HAP-1 (cell line): Measurements from ENCODE around the gene DUSP12.
"Not testable (repeated sequence)": the region's sequence is repeated elsewhere in the genome, so short reads cannot be mapped to it uniquely, and the experiment has no call there.

ENCODE experiments used
- DNase-seq, 2 experiments: peaks; one replicate each; pipeline ENCODE4 v3.0.0-alpha.2; 2016 to 2020; ENCODE audit warnings: low spot score in 2 of 2
- H3K27me3 ChIP-seq: fragments of 250-450 bp; sonication (Bioruptor Pico); 2 replicates; pipeline ENCODE4 v1.5.1; 2020; ENCODE audit warnings: low read depth, mild to moderate bottlenecking, moderate library complexity
- H3K36me3 ChIP-seq: fragments of 250-450 bp; sonication (Bioruptor Pico); replicated peaks from 2 replicates; pipeline ENCODE4 v1.5.1; 2020; ENCODE audit warnings: mild to moderate bottlenecking
- H3K4me1 ChIP-seq: fragments of 250-450 bp; sonication (Bioruptor Pico); 2 replicates; pipeline ENCODE4 v1.5.1; 2020; ENCODE audit warnings: mild to moderate bottlenecking
- H3K4me3 ChIP-seq: fragments of 250-450 bp; sonication (Bioruptor Pico); 2 replicates; pipeline ENCODE4 v1.5.1; 2020; ENCODE audit warnings: mild to moderate bottlenecking, moderate library complexity
- H3K9me3 ChIP-seq: fragments of 250-450 bp; sonication (Bioruptor Pico); 2 replicates; pipeline ENCODE4 v1.5.1; 2020; ENCODE audit warnings: mild to moderate bottlenecking, moderate library complexity
- in situ Hi-C: fragments of 300-500 bp; cut with MboI; formaldehyde crosslinking; loops from 3 replicates; pipeline ENCODE4 v1.14.3; 2020; ENCODE audit warnings: low sequenced_read_pairs, inconsistent platforms, mixed read lengths

Gene DUSP12

DNA sequence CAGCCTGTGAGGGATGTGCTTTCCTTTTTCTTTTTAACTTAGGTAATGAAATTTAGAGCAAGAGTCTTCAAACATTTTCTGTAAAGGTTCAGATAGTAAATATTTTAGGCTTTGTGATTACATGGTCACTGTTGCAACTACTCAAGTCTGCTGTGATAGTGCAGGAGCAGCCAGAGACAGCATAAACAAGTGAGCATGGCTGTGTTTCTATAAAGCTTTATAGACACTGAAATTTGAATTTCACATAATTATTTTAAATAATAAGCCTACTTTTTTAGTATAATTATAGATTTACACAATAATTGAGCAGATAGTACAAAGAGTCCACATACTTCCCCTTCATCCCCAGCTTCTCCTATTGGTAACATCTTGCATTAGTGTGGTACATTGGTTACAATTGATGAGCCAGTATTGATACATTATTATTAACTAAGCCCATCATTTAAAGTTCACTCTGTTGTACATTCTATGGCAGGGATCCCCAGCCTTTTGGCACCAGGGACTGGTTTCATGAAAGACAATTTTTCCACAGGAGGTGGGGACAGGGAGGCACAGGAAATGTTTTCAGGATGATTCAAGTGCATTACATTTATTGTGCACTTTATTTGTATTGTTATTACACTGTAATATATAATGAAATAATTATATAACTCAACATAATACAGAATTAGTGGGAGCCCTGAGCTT is 19.5 kb downstream of the DUSP12 start:
- no peaks in the 10 kb centered on the region for H3K9me3 ChIP-seq
- peaks cover 15% of the 10 kb centered on the region; the same call in 1 of the 2 replicates for H3K4me1 ChIP-seq
- no peaks in the 10 kb centered on the region for H3K27me3 ChIP-seq
- DNase-seq = no peak
- H3K36me3 ChIP-seq = 0 out of 2 replicates have a peak, but pooled peaks cover 3% of the 10 kb centered on the region
- H3K4me3 ChIP-seq = no peak overlapping the region
- in situ Hi-C loops = no loop called here

DNA sequence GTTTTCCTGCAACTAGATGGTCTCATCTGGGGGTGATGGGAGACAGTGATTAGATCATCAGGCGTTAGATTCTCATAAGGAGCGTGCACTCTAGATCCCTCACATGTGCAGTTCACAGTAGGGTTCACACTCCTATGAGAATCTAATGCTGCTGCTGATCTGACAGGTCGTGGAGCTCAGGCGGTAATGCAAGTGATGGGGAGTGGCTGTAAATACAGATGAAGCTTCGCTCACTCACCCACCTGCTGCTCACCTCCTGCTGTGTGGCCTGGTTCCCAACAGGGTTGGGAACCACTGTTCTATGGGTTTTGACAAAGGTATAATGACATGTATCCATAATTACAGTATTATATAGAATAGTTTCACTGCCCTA is 20.1 kb downstream of the DUSP12 start:
- DNase-seq, in situ Hi-C loops, H3K36me3 ChIP-seq, H3K27me3 ChIP-seq, H3K9me3 ChIP-seq, H3K4me3 ChIP-seq: not testable (repeated sequence)
- H3K4me1 ChIP-seq = peaks cover 15% of the 10 kb centered on the region; the same call in 1 of the 2 replicates

DNA sequence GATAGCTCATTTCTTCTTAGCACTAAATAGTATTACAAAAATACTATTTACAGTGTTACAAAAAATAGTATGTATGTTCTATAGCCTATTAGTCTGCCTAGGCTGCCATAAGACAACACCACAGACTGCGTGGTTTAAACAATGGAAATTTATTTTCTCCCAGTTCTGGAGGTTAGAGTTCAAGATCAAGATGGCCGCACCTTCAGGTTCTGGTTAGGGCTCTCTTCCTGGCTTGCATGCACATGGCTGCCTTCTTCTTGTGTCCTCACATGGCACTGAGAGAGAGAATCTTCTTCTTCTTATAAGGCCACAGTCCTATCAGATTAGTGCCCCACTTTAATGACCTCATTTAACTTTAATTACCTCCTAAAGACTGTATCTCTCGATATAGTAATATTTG is 20.7 kb downstream of the DUSP12 start:
- no peak for DNase-seq
- Histone ChIP-seq H3K4me3 (no peak overlapping the region), H3K27me3 (no peaks in the 10 kb centered on the region), H3K36me3 (0 out of 2 replicates have a peak, but pooled peaks cover 3% of the 10 kb centered on the region), H3K4me1 (peaks cover 15% of the 10 kb centered on the region; the same call in 1 of the 2 replicates), H3K9me3 (no peaks in the 10 kb centered on the region)
- in situ Hi-C loops = no loop called here

DNA sequence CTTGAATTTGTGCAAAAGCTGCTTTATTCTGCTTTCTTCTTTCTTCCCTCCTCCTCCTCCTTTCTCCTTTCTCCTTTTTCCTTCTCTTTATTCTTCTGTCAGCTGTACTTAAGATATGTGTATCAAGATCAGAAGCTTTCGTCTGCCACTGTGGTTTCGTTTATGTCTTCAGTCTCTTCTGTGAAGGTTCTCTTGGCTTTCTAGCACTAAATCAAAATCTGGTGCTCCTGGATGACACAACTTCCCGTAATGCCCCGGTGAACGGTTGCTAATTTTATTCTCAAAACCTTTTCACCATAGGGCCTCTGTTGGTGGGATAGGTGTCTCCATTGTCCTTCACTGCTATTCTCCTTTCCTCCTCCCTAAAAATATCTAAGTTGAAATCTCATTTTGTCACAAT is 21.6 kb downstream of the DUSP12 start:
- Histone ChIP-seq H3K9me3 (no peaks in the 10 kb centered on the region), H3K4me3 (no peak overlapping the region), H3K36me3 (0 out of 2 replicates have a peak, but pooled peaks cover 3% of the 10 kb centered on the region), H3K27me3 (no peaks in the 10 kb centered on the region), H3K4me1 (peaks cover 10% of the 10 kb centered on the region; the same call in 1 of the 2 replicates)
- no peak for DNase-seq
- in situ Hi-C loops = no loop called here

DNA sequence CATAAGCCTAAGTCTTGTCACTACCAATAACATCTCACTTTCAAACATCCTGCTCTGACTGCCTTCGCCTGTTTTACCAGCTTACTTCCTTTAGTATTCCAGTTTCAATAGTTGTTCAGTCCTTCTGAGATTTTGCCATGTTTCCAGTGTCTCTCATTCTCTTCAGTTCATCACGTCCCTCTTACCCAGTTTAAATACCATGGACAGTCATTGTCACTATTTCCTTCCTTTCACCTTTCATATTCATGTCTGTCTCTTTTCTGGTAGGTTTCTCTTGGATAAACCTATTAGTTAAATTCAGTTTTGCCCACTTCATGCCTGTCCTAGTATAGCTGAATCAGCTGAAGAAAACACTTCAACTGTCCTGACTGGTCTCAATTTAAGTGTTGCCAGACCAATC is 22.4 kb downstream of the DUSP12 start:
- no peaks in the 10 kb centered on the region for H3K9me3 ChIP-seq
- H3K27me3 ChIP-seq = no peaks in the 10 kb centered on the region
- H3K4me1 ChIP-seq = peaks cover 5% of the 10 kb centered on the region; the same call in 1 of the 2 replicates
- in situ Hi-C loops = no loop called here
- H3K36me3 ChIP-seq = 0 out of 2 replicates have a peak, but pooled peaks cover 3% of the 10 kb centered on the region
- no peak overlapping the region for H3K4me3 ChIP-seq
- no peak for DNase-seq

DNA sequence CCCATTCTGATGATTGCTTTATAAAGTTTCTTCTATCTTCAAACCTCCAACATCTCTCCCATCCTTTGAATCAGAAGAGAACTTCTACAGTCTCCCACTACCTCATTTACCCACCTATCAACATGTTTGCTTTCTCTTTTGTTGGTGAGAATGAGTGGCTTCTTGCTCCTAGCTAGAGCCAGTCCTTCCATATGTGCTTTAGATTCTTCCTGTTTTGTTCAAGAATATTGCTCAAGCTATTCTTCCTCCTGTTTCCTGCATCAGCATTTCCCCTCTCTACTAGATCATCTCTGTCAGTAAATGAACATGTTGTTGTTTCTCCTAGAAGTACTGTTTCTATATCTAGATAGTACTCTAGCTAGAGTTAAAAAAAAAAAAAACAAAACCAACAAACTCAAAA is 22.8 kb downstream of the DUSP12 start:
- 0 out of 2 replicates have a peak, but pooled peaks cover 3% of the 10 kb centered on the region for H3K36me3 ChIP-seq
- H3K27me3 ChIP-seq = no peaks in the 10 kb centered on the region
- no peaks in the 10 kb centered on the region for H3K9me3 ChIP-seq
- H3K4me1 ChIP-seq = peaks cover 2% of the 10 kb centered on the region; the same call in 1 of the 2 replicates
- in situ Hi-C loops = no loop called here
- no peak overlapping the region for H3K4me3 ChIP-seq
- DNase-seq = no peak

DNA sequence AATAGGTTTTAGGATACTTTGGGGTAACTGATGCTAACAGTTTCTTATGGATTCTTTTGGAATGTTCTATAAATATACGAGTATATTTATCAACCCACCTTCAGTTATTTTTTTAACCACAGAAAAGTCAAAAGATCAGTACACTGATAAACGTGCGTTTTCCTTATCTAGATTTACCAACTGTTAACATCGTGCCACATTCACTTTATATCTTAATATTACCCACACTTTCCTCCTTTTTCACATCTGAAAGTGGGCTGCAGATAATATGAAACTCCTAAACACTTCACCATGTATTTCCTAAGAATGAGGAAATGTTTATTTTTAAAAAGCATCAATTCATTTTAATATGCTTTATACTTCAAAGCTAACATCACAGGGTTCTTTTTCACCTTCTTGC is 24.2 kb downstream of the DUSP12 start:
- H3K4me3 ChIP-seq = no peak overlapping the region
- H3K4me1 ChIP-seq = no peaks in the 10 kb centered on the region; the same call in 1 of the 2 replicates
- no peak for DNase-seq
- H3K36me3 ChIP-seq = 0 out of 2 replicates have a peak, but pooled peaks cover 3% of the 10 kb centered on the region
- H3K9me3 ChIP-seq = no peaks in the 10 kb centered on the region
- H3K27me3 ChIP-seq = no peaks in the 10 kb centered on the region
- in situ Hi-C loops = no loop called here

DNA sequence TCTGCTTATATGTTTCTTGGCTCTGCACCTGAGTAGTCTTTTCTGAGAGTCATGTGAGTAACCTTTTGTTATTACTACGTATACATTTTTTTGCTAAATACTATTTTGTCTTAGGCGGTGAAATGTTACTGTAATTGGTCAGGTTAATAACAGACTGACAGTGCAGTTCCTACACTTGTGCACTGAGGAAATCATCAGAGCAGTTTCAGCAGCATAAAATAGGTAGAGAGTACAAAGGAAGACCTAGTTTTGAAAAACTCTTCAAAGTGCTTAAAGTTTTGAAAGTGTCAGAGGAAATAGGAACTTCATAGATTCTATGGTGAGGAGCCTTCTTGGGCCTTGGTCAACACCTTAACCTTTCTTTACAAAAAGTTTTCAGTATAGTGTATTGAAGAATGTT is 27.7 kb downstream of the DUSP12 start:
- in situ Hi-C loops = no loop called here
- no peak overlapping the region for H3K4me3 ChIP-seq

DNA sequence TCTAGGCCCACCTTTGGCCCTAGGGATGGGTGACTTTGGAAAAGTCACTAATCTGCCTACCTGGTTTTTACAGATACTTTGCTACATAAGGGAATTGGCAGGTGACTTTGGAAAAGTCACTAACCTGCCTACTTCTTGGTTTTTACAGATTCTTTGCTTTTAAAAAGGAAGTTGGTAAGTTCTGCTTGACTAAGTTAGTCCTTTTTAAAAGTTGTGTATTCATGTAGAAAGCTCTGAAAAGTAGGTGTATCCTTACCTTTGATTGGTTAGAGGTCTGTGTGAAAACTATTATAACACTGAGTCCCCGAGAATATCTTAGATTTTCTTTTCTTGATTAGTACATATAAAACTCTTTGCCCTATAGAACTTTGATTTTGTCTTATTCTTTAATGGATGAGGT is 28.9 kb downstream of the DUSP12 start:
- Histone ChIP-seq H3K27me3 (no peaks in the 10 kb centered on the region), H3K36me3 (no peaks in the 10 kb centered on the region; the same call in 1 of the 2 replicates), H3K4me3 (no peak overlapping the region), H3K4me1 (no peaks in the 10 kb centered on the region), H3K9me3 (no peaks in the 10 kb centered on the region)
- in situ Hi-C loops = no loop called here
- DNase-seq = no peak

More for the DNA sequence above, 27.7 kb downstream of the DUSP12 start:
- Histone ChIP-seq H3K27me3 (no peaks in the 10 kb centered on the region), H3K36me3 (no peaks in the 10 kb centered on the region; the same call in 1 of the 2 replicates), H3K9me3 (no peaks in the 10 kb centered on the region), H3K4me1 (no peaks in the 10 kb centered on the region)
- DNase-seq = no peak

DNA sequence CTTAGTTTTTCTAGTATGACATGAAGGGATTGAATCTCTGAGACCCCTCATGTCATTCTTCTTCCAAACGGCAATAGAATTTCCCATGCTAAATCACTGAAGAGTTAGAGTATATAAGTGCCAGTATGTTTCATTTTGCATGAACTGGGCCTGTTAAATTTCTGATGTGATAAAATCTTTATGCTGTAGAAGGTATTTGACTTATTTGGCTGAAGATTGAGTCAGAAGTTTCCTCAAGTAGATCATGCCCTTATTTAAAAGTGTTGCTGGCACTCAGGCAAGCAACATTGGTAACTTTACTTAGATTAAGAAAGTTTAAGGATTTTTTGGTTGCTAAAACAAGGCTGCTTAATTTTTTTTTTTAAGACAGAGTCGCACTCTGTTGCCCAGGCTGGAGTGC is 29.8 kb downstream of the DUSP12 start:
- no peaks in the 10 kb centered on the region for H3K4me1 ChIP-seq
- no peaks in the 10 kb centered on the region for H3K9me3 ChIP-seq
- no peak for DNase-seq
- H3K4me3 ChIP-seq = no peak overlapping the region
- H3K27me3 ChIP-seq = no peaks in the 10 kb centered on the region
- in situ Hi-C loops = no loop called here
- no peaks in the 10 kb centered on the region; the same call in 1 of the 2 replicates for H3K36me3 ChIP-seq

DNA sequence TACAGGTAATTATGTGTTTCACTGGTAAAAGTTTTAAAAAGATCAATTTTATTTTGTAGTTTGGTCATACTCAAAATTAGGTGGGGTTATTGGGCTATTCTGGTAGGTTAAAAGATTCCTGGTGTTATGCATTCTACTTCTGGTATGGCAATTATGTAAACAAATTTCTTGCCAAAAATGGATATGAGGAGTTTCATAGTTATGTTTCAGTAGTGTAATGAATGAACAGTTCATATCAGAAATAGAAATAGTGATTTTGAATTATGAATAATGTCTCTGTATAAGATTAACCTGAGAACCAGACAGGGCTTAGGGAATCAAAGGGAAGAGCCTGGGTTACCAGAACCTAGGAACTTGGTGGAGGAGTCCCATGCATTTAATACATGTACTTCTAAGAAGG is 32.4 kb downstream of the DUSP12 start:
- Histone ChIP-seq H3K27me3 (no peaks in the 10 kb centered on the region), H3K4me3 (no peak overlapping the region), H3K4me1 (no peaks in the 10 kb centered on the region), H3K36me3 (peaks cover 8% of the 10 kb centered on the region), H3K9me3 (no peaks in the 10 kb centered on the region)
- DNase-seq = no peak
- in situ Hi-C loops = no loop called here

DNA sequence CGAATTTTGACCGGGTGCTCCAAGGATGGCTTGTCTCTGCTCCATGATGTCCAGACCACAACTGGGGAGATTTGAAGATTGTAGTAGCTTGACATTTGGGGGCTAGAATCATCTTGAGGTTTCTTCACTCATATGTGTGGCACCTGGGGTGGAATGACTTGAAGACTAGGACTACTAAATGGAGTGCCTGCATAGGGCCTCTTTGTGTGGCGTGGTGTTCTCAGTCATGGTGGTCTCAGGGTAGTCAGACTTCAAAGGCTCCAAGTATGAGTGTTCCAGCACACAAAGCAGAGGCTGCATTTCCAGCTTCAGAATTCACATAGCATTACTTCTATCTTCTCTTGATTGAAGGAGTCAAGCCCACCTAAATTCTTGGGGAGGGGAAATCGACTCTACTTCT is 33.3 kb downstream of the DUSP12 start:
- H3K36me3 ChIP-seq = peaks cover 8% of the 10 kb centered on the region
- no peak for DNase-seq
- no peaks in the 10 kb centered on the region for H3K27me3 ChIP-seq
- no peaks in the 10 kb centered on the region for H3K9me3 ChIP-seq
- no peaks in the 10 kb centered on the region for H3K4me1 ChIP-seq
- in situ Hi-C loops = no loop called here
- no peak overlapping the region for H3K4me3 ChIP-seq

DNA sequence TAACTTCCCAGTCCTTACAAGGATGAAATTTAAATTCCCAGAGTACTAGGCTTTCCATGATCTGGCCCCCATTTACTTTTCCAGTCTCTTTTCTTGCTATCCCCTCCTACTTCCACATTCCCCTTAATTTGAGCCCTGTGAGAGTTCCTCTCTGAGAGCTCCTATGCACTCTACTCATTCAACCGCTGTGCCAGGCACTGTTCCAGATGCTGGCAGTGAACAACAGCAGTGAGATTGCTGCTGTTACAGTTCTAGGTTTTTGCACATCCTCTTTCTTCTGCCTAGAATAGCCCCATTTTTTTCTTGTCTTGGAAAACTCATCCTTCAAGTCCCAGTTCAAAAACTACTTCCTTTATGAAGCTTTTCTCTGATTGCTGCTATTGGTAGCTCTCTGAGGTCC is 35.4 kb downstream of the DUSP12 start:
- Histone ChIP-seq H3K36me3 (peaks cover 10% of the 10 kb centered on the region), H3K4me1 (no peaks in the 10 kb centered on the region; the same call in 1 of the 2 replicates), H3K9me3 (no peaks in the 10 kb centered on the region), H3K4me3 (no peak overlapping the region), H3K27me3 (no peaks in the 10 kb centered on the region)
- no peak for DNase-seq
- in situ Hi-C loops = no loop called here

DNA sequence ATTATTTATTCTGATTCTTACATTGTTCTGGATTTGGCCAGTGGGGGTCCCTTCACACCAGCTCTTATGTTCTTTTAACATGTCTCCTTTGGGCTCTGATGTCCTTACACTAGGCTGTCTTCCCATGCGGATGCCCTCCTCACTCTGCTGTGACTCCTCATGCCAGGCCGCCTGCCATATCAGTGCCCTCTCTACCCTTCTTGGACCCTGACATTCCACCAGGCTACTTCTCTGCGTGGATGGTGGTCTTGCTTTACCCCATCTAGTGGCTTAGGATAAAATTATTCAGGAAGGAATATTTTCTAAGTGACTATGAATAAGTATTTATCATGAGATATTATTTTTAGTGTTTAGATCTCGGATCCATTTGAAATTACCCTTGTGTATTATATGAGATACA is 37.8 kb downstream of the DUSP12 start:
- Histone ChIP-seq H3K9me3 (no peaks in the 10 kb centered on the region), H3K27me3 (no peaks in the 10 kb centered on the region), H3K36me3 (peaks cover 16% of the 10 kb centered on the region), H3K4me1 (no peaks in the 10 kb centered on the region; the same call in 1 of the 2 replicates), H3K4me3 (no peak overlapping the region)
- in situ Hi-C loops = no loop called here
- no peak for DNase-seq
